Measurements from ENCODE around the gene NTSR1.

The NTSR1 gene

GRCh38 chr20:62706857-62707256, 1.8 kb upstream of the NTSR1 start:
- DNase-seq (ENCODE audit: low read depth), result no peak
- TF ChIP-seq, protein P1, sequence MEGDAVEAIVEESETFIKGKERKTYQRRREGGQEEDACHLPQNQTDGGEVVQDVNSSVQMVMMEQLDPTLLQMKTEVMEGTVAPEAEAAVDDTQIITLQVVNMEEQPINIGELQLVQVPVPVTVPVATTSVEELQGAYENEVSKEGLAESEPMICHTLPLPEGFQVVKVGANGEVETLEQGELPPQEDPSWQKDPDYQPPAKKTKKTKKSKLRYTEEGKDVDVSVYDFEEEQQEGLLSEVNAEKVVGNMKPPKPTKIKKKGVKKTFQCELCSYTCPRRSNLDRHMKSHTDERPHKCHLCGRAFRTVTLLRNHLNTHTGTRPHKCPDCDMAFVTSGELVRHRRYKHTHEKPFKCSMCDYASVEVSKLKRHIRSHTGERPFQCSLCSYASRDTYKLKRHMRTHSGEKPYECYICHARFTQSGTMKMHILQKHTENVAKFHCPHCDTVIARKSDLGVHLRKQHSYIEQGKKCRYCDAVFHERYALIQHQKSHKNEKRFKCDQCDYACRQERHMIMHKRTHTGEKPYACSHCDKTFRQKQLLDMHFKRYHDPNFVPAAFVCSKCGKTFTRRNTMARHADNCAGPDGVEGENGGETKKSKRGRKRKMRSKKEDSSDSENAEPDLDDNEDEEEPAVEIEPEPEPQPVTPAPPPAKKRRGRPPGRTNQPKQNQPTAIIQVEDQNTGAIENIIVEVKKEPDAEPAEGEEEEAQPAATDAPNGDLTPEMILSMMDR (IDR thresholded peaks at IDR 0.05; ENCODE audit: control insufficient read depth, extremely low read depth, insufficient read depth), result no peak
- no peak overlapping the region for H3K4me3 ChIP-seq (ENCODE audit: low read depth, low read length)

DNA sequence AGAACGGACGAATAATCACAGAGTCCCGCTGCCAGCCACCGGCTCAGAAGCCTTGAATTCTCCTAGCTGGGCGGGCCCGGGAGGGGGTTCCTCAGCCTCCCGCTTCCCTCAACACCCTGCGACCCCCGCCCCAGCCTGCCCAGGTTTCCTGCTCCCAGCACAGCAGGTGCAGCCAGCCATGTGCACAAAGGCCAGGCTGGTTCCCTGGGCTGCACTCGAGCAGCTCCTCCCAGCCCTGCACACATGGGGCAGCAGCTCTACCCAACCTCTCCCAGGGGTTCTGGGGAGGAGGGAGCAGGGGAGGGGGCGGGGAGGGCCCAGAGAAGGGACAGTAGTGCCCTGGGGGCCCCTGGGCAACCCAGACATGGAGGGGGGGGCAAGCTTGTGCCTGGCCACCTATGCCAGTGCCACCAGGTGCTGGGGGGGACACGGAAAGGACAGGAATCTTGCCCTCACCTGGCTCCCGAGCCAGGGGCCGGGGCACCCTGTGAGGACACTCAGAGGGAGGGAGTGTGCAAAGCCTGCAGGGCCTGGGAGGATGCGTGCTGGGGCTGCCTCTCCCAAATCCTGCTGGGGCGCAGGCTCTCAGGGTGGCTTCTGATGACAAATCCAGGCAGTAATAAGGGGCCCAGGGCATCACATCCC, 1.2 kb upstream of the NTSR1 start:
- DNase-seq (ENCODE audit: low read depth), result no peak
- TF ChIP-seq, protein P1 (IDR thresholded peaks at IDR 0.05; ENCODE audit: control insufficient read depth, extremely low read depth, insufficient read depth), result no peak
- H3K4me3 ChIP-seq (ENCODE audit: low read depth, low read length), result no peak overlapping the region

- no peak overlapping the region for H3K4me3 ChIP-seq (ENCODE audit: low read depth, low read length)
- TF ChIP-seq, protein P1 (IDR thresholded peaks at IDR 0.05; ENCODE audit: control insufficient read depth, extremely low read depth, insufficient read depth), result no peak
- no peak for DNase-seq (ENCODE audit: low read depth)
Observed at GRCh38 chr20:62707921-62708521, 615 bp upstream of the NTSR1 start.

DNA sequence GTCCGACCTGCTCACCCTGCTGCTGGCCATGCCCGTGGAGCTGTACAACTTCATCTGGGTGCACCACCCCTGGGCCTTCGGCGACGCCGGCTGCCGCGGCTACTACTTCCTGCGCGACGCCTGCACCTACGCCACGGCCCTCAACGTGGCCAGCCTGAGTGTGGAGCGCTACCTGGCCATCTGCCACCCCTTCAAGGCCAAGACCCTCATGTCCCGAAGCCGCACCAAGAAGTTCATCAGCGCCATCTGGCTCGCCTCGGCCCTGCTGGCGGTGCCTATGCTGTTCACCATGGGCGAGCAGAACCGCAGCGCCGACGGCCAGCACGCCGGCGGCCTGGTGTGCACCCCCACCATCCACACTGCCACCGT, 885 bp downstream of the NTSR1 start:
- no peak for DNase-seq (ENCODE audit: low read depth)
- no peak overlapping the region for H3K4me3 ChIP-seq (ENCODE audit: low read depth, low read length)
- TF ChIP-seq, protein P1 (IDR thresholded peaks at IDR 0.05; ENCODE audit: control insufficient read depth, extremely low read depth, insufficient read depth), result no peak

DNA sequence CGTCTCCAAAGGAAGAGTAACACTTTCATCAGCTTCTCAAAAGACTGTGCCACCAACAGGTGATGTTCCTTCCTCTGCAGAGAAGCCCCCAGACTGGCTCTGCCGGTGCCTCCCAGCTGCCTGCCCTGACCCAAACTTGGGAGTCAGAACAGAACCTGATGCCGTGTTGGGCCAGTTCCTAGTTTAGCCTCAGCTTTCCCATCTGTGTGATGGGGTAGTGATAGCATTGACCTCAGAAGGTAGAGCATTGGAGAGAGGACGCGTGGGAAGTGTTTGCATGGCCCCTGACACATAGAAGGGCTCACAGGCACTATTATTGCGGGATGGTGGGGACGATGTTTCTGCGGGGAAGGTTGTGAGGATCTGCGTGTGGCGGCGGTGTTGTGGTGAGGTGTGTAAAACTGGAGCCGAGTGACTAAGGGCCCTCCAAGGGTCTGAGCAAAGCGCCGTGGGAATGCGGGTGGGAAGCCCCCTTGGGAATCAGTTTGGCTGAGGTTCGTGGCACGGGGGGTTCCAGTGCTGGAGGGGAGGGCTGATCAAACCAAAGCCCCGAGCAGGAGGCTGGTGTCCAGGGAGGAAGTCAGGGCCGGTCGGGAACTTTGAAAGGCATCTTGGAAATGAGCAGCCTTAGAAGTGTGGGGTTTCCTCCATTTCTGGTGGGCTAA, 1.7 kb downstream of the NTSR1 start:
- TF ChIP-seq, protein P1 (IDR thresholded peaks at IDR 0.05; ENCODE audit: control insufficient read depth, extremely low read depth, insufficient read depth), result no peak
- H3K4me3 ChIP-seq (ENCODE audit: low read depth, low read length), result no peak overlapping the region
- no peak for DNase-seq (ENCODE audit: low read depth)

GRCh38 chr20:62710886-62711702, 2.5 kb downstream of the NTSR1 start:
- TF ChIP-seq, protein P1 (IDR thresholded peaks at IDR 0.05; ENCODE audit: control insufficient read depth, extremely low read depth, insufficient read depth), result no peak
- no peak for DNase-seq (ENCODE audit: low read depth)

More at GRCh38 chr20:62710886-62711702, 2.5 kb downstream of the NTSR1 start:
- H3K4me3 ChIP-seq (ENCODE audit: low read depth, low read length), result no peak overlapping the region
